ENCODE results near the gene DNAJC3.

DNA sequence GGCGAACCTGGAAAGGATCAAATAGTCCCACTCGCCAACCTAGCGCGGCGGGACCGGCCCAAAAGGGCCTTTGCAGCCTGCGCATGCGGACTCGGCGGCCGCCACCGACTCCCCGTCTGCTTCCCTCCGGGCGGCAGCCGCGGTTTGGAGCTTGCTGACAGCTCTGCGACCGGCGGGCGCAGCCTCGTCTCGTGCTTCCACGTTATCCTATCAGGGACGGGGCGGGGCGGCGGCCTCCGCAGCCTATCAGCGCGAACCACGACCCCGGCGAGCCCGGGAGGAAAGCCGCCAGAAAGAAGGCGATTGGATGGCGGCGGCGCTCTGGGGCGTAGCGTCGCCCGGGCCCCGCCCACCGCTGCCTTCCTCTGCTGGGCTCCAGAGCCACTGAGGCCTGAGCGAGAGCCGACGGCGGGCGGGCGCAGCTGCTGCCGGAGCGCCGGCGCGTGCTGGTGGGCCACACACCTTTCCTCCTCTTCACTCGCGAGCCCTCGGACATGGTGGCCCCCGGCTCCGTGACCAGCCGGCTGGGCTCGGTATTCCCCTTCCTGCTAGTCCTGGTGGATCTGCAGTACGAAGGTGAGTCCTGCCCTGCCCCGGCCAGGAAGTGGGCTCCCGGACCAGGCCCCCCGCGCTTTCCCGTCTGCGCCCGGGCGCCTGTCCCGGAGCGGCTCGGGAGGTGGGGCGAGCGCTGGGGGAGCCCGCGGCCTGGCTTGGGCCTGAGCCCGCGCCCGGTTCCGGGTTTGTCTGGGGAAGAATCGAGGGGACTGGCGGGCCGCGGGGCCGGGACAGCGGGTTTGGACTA lies at the start of gene DNAJC3:
- TF ChIP-seq YY1 (IDR thresholded peaks at IDR 0.05) (peak; percentile 69), TAF1 (conservative IDR thresholded peaks at IDR 0.05) (peak; percentile 92), FOXA2 (IDR thresholded peaks at IDR 0.05) (no peak), NR2F2 (IDR thresholded peaks at IDR 0.05) (no peak), GABPA (IDR thresholded peaks at IDR 0.05 in 1 of 2, conservative IDR thresholded peaks at IDR 0.05 in 1 of 2) (no peak), SP1 (IDR thresholded peaks at IDR 0.05) (peak; percentile 73)
- TF ChIP-seq, protein P1, sequence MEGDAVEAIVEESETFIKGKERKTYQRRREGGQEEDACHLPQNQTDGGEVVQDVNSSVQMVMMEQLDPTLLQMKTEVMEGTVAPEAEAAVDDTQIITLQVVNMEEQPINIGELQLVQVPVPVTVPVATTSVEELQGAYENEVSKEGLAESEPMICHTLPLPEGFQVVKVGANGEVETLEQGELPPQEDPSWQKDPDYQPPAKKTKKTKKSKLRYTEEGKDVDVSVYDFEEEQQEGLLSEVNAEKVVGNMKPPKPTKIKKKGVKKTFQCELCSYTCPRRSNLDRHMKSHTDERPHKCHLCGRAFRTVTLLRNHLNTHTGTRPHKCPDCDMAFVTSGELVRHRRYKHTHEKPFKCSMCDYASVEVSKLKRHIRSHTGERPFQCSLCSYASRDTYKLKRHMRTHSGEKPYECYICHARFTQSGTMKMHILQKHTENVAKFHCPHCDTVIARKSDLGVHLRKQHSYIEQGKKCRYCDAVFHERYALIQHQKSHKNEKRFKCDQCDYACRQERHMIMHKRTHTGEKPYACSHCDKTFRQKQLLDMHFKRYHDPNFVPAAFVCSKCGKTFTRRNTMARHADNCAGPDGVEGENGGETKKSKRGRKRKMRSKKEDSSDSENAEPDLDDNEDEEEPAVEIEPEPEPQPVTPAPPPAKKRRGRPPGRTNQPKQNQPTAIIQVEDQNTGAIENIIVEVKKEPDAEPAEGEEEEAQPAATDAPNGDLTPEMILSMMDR (IDR thresholded peaks at IDR 0.05; ENCODE audit: low read depth, low read length, missing input control) = no peak
- TF ChIP-seq, protein P2, sequence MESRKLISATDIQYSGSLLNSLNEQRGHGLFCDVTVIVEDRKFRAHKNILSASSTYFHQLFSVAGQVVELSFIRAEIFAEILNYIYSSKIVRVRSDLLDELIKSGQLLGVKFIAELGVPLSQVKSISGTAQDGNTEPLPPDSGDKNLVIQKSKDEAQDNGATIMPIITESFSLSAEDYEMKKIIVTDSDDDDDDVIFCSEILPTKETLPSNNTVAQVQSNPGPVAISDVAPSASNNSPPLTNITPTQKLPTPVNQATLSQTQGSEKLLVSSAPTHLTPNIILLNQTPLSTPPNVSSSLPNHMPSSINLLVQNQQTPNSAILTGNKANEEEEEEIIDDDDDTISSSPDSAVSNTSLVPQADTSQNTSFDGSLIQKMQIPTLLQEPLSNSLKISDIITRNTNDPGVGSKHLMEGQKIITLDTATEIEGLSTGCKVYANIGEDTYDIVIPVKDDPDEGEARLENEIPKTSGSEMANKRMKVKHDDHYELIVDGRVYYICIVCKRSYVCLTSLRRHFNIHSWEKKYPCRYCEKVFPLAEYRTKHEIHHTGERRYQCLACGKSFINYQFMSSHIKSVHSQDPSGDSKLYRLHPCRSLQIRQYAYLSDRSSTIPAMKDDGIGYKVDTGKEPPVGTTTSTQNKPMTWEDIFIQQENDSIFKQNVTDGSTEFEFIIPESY (IDR thresholded peaks at IDR 0.05) = no peak
- TF ChIP-seq, protein P3, sequence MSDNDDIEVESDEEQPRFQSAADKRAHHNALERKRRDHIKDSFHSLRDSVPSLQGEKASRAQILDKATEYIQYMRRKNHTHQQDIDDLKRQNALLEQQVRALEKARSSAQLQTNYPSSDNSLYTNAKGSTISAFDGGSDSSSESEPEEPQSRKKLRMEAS (IDR thresholded peaks at IDR 0.05) = no peak

All from liver (tissue), 3 donors.